Activated gamma-delta T cell treated with Interleukin-2 at 50 U/mL for 16 hours (primary cell): ENCODE measurements around the gene RSBN1L.

Experiments
- DNase-seq: peaks from one replicate; pipeline ENCODE4 v3.0.0-alpha.2; 2020

The RSBN1L gene

DNA sequence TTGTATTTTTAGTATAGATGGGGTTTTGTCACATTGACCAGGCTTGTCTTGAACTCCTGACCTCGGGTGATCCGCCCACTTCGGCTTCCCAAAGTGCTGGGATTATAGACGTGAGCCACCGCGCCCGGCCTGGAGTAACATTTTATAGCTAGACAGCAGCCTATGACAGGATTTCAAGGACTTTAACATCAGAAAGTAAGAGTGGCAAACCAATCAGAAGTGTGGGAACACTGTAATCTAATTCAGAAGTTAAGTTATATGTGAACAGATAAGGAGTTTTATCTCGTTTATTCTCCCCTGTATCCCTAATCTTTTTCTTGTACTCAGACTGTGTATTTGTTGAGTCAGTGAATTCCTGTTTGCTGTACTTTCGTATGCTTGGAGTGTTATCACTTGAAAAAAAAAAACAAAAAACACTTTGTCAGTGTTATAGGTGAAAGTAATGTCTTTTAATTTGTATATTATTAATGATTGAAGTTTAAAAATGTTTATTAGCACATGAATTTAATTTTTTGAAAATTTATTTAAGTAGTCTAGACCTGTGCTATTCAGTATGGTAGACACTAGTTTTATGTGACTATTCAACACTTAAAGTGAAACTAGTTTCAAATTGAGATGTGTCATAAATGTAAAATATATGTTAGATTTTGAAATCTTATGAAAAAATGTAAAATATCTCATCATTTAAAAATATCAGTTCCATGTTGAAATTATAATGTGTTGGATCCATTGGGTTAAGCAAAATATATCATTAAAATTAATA is 38.6 kb downstream of the RSBN1L start:
- DNase-seq = no peak

- no peak for DNase-seq
These were observed 39.2 kb downstream of the RSBN1L start for GRCh38 chr7:77735457-77735856.

GRCh38 chr7:77736991-77737390 is 40.7 kb downstream of the RSBN1L start:
- no peak for DNase-seq

DNA sequence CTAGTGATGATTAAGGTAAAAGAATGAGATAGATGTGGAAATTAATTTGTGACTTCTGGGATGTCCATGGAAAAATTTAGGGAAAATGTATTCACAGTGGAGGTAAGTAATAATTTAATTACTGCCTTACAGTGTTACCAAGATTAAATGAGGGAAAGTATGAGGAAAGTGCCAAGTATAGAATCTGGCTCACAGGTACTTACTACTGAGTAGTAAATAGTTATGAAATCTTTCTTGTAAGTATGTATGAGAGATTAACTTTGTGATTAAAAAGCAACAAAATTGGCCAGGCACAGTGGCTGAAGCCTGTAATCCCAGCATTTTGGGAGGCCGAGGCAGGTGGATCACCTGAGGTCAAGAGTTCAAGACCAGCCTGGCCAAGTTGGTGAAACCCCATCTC is 42.1 kb downstream of the RSBN1L start:
- no peak for DNase-seq

DNA sequence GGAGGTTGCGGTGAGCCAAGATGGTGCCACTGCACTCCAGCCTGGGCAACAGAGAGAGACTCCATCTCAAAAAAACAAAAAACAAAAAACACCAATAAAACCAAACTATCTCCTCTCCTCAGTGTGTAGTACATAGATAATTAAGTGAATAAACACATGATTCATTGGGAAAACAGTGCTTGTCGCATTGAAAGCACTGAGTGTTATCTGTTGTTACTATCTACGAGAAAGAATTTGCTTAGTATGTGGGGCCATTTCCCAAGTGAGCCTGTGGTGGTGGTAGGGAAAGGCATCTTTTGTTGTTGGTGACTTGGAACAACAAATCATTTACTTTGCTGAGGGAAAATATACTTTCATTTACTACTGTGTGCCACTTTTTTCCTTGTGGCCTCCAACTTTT is 42.6 kb downstream of the RSBN1L start:
- no peak for DNase-seq

GRCh38 chr7:77740257-77740656 is 44.0 kb downstream of the RSBN1L start:
- DNase-seq = no peak

DNA sequence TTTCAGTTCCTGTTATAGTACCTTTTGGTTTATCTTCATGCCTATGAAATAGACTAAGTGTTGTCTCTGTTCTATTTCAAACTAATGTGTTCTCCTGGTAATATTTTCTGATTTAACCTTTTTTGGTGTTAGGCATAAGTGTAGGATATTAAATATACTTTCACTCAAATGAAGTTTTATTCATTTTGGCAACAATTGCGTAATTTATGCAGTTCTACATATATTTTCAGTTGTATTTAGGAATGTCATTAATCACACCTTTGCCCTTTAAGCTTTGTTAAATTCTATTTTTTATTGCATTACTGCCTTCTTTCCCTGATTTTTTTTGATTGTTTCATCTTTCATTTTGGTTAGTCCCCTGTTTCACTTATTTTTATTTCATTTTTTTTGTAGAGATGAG is 47.3 kb downstream of the RSBN1L start:
- DNase-seq = no peak

- DNase-seq = no peak
These were observed 49.5 kb downstream of the RSBN1L start for GRCh38 chr7:77745746-77746145.

GRCh38 chr7:77746164-77746823 is 50.0 kb downstream of the RSBN1L start:
- DNase-seq = no peak

DNA sequence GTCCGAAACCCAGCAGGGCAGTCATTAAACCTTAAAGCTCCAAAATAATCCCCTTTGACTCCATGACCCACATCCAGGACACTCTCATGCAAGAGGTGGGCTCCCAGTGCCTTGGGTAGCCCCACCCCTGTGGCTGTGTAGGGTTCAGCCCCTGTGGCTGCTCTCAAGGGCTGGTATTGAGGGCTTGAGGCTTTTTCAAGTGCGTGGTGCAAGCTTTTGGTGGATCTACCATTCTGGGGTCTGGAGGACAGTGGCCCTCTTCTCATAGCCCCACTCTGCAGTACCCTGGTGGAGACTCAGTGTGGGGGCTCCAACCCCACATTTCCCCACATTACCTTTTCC is 50.5 kb downstream of the RSBN1L start:
- no peak for DNase-seq

DNA sequence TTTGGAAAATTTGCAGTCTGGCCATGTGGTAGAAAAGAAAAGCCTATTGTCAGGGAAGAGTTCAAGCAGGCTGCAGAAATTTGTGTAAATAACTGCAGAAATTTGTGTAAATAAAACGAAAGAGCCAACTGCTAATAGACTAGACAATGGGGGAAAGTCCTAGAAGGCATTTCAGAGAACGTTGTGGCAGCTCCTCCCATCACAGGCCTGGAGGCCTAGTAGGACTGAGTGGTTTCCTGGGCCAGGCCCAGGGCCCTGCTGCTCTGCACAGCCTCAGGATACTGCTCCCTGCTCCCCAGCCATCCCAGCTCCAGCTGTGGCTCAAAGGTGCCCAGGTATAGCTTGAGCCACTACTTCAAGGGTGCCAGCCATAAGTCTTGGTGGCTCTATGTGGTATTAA is 50.9 kb downstream of the RSBN1L start:
- DNase-seq = no peak

GRCh38 chr7:77747718-77748117 is 51.5 kb downstream of the RSBN1L start:
- DNase-seq = no peak

DNA sequence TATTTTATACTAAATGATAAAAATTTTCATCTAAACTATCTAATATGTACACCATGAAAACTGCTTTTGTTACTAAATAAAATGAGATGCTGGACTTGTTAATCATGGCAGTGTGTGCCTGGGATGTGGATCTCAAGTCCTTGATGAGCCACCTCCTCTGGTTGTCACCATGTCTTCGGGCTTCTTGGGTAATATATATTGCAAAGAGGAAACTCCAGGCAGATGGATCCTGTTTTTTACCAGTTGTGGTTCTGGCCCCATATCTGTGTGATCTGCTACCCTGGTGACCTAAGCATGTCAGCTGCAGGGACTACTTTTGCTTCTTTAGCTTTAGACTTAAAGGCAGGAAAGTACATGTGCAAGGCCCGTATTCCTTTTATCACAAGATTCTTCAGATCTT is 55.8 kb downstream of the RSBN1L start:
- no peak for DNase-seq

- DNase-seq = no peak
These were observed 56.9 kb downstream of the RSBN1L start for GRCh38 chr7:77753173-77753572.

DNA sequence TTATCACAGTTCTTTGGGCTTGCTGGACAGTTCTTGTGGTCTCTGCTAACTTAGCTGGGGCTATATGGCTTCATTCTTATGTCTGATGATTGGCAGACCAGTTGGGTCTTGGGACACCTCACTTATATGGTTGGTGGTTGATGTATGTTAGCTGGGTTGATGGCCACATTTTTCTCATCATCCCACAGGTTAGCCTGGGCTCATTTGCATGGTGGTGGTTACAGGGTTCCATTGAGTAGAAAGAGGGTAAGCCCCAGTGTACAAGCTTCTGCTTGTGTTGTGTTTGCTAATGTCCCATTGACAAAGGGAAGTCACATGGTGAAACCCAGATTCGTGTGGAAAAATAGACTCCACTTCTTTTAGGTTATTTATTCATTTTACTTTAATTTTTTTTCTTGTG is 61.3 kb downstream of the RSBN1L start:
- no peak for DNase-seq

DNA sequence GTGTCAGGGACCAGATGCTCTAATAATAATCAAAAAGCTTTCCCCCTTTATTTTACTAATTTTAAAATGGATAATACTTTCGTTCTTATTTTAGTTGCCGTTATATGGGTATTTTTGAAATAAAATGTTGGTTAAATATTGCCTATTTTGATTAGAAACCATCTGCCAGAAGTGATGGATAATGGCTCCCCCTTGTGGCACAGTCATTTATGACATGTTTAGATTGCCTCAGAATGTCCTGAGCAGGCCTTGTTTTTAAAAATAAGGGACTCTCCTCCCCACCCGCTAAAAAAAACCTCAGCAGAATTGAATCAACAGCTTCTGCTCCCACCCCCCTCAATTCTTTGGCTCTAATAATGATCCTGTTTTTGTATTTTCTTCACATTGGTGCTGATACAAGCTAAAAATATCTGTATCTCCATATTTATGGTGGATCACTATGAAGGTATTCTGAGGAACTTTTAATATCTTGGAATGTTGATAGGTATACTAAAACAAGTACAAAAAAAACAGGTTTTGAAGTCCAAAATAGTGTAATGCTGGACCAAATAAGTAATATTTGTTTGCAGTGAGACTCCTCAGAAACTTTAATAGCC is 63.1 kb downstream of the RSBN1L start:
- peak; percentile 75 for DNase-seq

- DNase-seq = no peak
These were observed 64.7 kb downstream of the RSBN1L start for GRCh38 chr7:77760809-77761453.

- no peak for DNase-seq
These were observed 69.2 kb downstream of the RSBN1L start for GRCh38 chr7:77765481-77765880.

GRCh38 chr7:77765906-77766800 is 69.9 kb downstream of the RSBN1L start:
- DNase-seq = no peak

DNA sequence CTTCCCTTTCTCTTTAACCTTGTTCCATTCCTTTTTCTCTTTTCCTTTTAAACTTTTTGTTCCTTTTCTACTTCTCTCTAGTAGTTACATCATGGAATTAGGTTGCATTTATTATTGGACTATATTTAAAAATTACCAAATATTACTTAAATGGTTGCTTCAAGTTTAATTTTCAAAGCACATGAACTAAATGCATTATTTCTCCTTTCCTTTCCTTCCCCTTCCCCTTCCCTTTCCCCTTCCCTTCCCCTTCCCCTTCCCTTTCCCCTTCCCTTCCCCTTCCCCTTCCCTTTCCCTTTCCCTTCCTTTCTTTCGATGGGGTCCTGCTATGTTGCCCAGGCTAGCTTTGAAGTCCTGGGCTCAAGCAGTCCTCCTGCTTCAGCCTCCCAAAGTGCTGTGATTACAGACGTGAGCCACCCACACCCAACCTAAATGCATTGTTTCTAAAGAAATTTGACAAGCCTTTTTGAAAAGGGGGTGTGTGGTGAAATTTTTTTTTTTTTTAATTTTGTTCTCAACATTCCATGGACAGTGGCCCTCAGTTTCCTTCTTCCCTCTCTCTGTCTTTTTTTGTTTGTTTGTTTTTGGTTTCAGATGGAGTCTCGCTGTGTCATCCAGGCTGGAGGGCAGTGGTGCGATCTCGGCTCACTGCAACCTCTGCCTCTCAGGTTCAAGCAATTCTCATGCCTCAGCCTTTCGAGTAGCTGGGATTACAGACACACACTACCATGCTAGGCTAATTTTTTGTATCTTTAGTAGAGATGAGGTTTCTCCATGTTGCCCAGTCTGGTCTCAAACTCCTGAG is 70.7 kb downstream of the RSBN1L start:
- DNase-seq = no peak

DNA sequence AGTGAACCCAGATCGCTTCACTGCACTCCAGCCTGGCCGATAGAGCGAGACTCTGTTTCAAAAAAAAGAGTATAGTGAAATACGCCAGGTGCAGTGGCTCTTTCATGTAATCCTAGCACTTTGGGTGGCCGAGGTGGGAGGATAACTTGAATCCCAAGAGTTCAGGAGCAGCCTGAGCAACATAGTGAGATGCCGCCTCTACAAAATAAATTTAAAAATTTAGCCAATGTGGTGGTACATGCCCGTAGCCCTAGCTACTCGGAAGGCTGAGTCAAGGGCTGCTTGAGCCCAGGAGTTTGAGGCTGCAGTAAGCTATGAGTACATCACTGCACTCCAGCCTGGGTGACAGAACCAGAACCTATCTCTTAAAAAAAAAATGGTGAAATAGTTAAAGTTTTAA is 74.1 kb downstream of the RSBN1L start:
- no peak for DNase-seq

GRCh38 chr7:77771901-77772300 is 75.6 kb downstream of the RSBN1L start:
- DNase-seq = no peak
